ENCODE data around the gene SAMSN1.

- TF ChIP-seq CTCF (IDR thresholded peaks at IDR 0.05) (no peak), POLR2A (IDR thresholded peaks at IDR 0.05) (no peak)
Measured at GRCh38 chr21:14538483-14538882, 7.6 kb downstream of the SAMSN1 start.

Measured in right lobe of liver (tissue), 4 donors.